GM13976 (cell line): ENCODE results near the gene GRM4.

Experiments
- DNase-seq: peaks from one replicate; pipeline ENCODE4 v3.0.0; 2012; ENCODE audit warnings: low spot score
- CTCF ChIP-seq: IDR thresholded peaks from 2 replicates; pipeline ENCODE4 v1.5.1; 2012; ENCODE audit warnings: borderline replicate concordance, mild to moderate bottlenecking; ENCODE audit not compliant: insufficient read depth; ENCODE audit errors: extremely low read depth, missing control alignments, control extremely low read depth
- in situ Hi-C: fragments of 300-500 bp; cut with MboI; formaldehyde crosslinking; loops from one replicate; pipeline ENCODE4 v1.12.0; 2022; ENCODE audit warnings: low sequenced_read_pairs, mixed read lengths, inconsistent platforms; ENCODE audit not compliant: unreplicated experiment

Gene GRM4

GRCh38 chr6:34093206-34093605 is 52.7 kb downstream of the GRM4 start:
- no peak for TF ChIP-seq CTCF
- in situ Hi-C loops: no loop called here
- DNase-seq: no peak

- in situ Hi-C loops: no loop called here
- no peak for TF ChIP-seq CTCF
- no peak for DNase-seq
Observed at GRCh38 chr6:34092631-34093030, 53.3 kb downstream of the GRM4 start.

- in situ Hi-C loops: no loop called here
- DNase-seq: no peak
- TF ChIP-seq CTCF: no peak
Observed at GRCh38 chr6:34090935-34091334, 55.0 kb downstream of the GRM4 start.

- in situ Hi-C loops: no loop called here
- DNase-seq: no peak
- TF ChIP-seq CTCF: no peak
Observed at GRCh38 chr6:34090529-34090928, 55.4 kb downstream of the GRM4 start.

GRCh38 chr6:34086558-34086957 is 59.3 kb downstream of the GRM4 start:
- no peak for DNase-seq
- no peak for TF ChIP-seq CTCF
- in situ Hi-C loops: no loop called here

GRCh38 chr6:34085453-34086170 is 60.3 kb downstream of the GRM4 start:
- in situ Hi-C loops: no loop called here
- no peak for TF ChIP-seq CTCF
- no peak for DNase-seq
